ENCODE results near the gene CHN1.

The CHN1 gene

DNA sequence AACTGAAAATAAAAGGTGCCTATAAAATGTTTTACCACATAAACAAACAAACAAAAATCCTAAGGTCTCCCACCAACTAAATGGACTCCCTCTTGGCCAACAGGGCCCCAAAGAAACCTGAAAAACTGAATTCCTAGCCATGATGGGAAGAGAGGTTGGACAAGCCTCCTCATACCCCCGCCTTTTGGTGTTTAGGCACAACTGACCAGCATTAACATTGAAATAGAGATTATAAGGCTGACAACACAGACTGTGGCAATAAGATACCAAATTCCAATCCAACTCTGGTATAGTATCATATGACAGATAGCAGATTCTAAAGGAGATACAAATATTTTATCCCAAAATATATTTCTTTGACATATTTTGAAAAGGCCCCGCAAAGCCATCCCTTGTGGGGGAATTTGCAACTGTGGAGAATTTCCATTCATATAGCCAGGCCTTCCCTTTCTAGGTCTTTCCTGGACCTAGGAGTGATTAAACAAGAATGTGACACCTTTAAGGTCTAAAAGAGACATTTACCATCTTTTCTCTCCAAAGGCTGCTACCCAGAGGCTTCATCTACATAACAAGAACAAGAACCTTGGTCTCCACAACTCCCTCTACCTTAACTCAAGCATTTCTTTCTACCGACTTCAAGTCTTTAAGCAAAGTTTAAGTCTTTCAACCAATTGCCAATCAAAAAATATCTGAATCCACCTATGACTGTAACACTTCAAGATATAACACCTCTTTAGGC is 80.0 kb downstream of the CHN1 start:
- Histone ChIP-seq H3K4me3 (IDR thresholded peaks at IDR 0.05; ENCODE audit: insufficient read depth, low read depth, low read length) (no peak overlapping the region), H4K20me1 (ENCODE audit: insufficient read depth) (no peaks in the 10 kb centered on the region), H3K27ac (no peak overlapping the region), H2AFZ (ENCODE audit: low read depth) (no peak overlapping the region), H3K4me2 (no peak overlapping the region), H3K9ac (no peak overlapping the region), H3K79me2 (ENCODE audit: insufficient read depth, low read depth) (no peaks in the 10 kb centered on the region), H3K4me1 (ENCODE audit: low read depth, poor library complexity, severe bottlenecking) (no peaks in the 10 kb centered on the region), H3K36me3 (ENCODE audit: insufficient read depth) (no peaks in the 10 kb centered on the region), H3K27me3 (ENCODE audit: insufficient read depth, low read depth) (no peaks in the 10 kb centered on the region)
- TF ChIP-seq, protein P1, sequence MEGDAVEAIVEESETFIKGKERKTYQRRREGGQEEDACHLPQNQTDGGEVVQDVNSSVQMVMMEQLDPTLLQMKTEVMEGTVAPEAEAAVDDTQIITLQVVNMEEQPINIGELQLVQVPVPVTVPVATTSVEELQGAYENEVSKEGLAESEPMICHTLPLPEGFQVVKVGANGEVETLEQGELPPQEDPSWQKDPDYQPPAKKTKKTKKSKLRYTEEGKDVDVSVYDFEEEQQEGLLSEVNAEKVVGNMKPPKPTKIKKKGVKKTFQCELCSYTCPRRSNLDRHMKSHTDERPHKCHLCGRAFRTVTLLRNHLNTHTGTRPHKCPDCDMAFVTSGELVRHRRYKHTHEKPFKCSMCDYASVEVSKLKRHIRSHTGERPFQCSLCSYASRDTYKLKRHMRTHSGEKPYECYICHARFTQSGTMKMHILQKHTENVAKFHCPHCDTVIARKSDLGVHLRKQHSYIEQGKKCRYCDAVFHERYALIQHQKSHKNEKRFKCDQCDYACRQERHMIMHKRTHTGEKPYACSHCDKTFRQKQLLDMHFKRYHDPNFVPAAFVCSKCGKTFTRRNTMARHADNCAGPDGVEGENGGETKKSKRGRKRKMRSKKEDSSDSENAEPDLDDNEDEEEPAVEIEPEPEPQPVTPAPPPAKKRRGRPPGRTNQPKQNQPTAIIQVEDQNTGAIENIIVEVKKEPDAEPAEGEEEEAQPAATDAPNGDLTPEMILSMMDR (conservative IDR thresholded peaks at IDR 0.05; ENCODE audit: low read depth, low read length): no peak

- Histone ChIP-seq H3K27me3 (ENCODE audit: insufficient read depth, low read depth) (no peaks in the 10 kb centered on the region), H2AFZ (ENCODE audit: low read depth) (no peak overlapping the region), H3K9ac (no peak overlapping the region), H4K20me1 (ENCODE audit: insufficient read depth) (no peaks in the 10 kb centered on the region), H3K4me1 (ENCODE audit: low read depth, poor library complexity, severe bottlenecking) (no peaks in the 10 kb centered on the region), H3K4me2 (no peak overlapping the region), H3K27ac (no peak overlapping the region), H3K79me2 (ENCODE audit: insufficient read depth, low read depth) (no peaks in the 10 kb centered on the region), H3K4me3 (IDR thresholded peaks at IDR 0.05; ENCODE audit: insufficient read depth, low read depth, low read length) (no peak overlapping the region), H3K36me3 (ENCODE audit: insufficient read depth) (no peaks in the 10 kb centered on the region)
- TF ChIP-seq, protein P1 (conservative IDR thresholded peaks at IDR 0.05; ENCODE audit: low read depth, low read length): no peak
Measured at GRCh38 chr2:174924061-174924693, 81.0 kb downstream of the CHN1 start.

DNA sequence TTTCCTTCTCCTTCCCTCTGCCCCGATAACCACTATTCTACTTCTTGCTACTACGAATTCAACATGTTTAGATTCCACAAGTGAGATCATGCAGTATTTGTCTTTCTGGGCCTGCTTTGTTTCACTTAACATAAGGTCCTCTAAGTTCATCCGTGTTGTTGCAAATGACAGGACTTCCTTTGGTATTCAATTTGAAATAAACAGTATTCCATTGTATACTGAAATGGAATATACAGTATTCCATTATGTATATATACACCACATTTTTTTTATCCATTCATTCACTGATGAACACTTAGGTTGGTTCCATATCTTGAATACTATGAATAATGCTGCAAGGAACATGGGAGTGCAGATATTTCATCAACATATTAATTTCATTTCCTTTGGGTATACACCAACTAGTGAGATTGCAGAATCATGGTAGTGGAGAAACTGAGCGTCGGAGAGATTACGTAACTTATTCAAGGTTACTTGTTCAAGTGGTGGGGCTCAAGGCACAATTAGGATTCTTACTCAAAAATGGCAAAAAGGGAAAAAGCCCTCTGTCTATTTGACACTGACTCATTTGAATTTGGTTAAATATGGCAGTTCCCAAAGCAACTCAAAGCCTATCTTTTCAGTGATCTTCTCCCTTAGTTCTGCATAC is 85.1 kb downstream of the CHN1 start:
- H2AFZ ChIP-seq (ENCODE audit: low read depth): no peak overlapping the region
- no peak overlapping the region for H3K9ac ChIP-seq
- H3K27ac ChIP-seq: no peak overlapping the region
- no peak overlapping the region for H3K4me2 ChIP-seq
- no peaks in the 10 kb centered on the region for H3K4me1 ChIP-seq (ENCODE audit: low read depth, poor library complexity, severe bottlenecking)
- H3K27me3 ChIP-seq (ENCODE audit: insufficient read depth, low read depth): no peaks in the 10 kb centered on the region
- no peaks in the 10 kb centered on the region for H3K36me3 ChIP-seq (ENCODE audit: insufficient read depth)
- TF ChIP-seq, protein P1 (conservative IDR thresholded peaks at IDR 0.05; ENCODE audit: low read depth, low read length): no peak
- no peak overlapping the region for H3K4me3 ChIP-seq (IDR thresholded peaks at IDR 0.05; ENCODE audit: insufficient read depth, low read depth, low read length)
- H4K20me1 ChIP-seq (ENCODE audit: insufficient read depth): no peaks in the 10 kb centered on the region
- H3K79me2 ChIP-seq (ENCODE audit: insufficient read depth, low read depth): no peaks in the 10 kb centered on the region

- H3K9ac ChIP-seq: no peak overlapping the region
- no peak overlapping the region for H3K4me2 ChIP-seq
Measured at GRCh38 chr2:174918886-174919526, 86.2 kb downstream of the CHN1 start.

More at GRCh38 chr2:174918886-174919526, 86.2 kb downstream of the CHN1 start:
- H3K4me1 ChIP-seq (ENCODE audit: low read depth, poor library complexity, severe bottlenecking): no peaks in the 10 kb centered on the region
- no peaks in the 10 kb centered on the region for H4K20me1 ChIP-seq (ENCODE audit: insufficient read depth)
- TF ChIP-seq, protein P1 (conservative IDR thresholded peaks at IDR 0.05; ENCODE audit: low read depth, low read length): no peak
- H3K36me3 ChIP-seq (ENCODE audit: insufficient read depth): no peaks in the 10 kb centered on the region
- H3K4me3 ChIP-seq (IDR thresholded peaks at IDR 0.05; ENCODE audit: insufficient read depth, low read depth, low read length): no peak overlapping the region
- no peaks in the 10 kb centered on the region for H3K79me2 ChIP-seq (ENCODE audit: insufficient read depth, low read depth)
- H3K27ac ChIP-seq: no peak overlapping the region
- no peaks in the 10 kb centered on the region for H3K27me3 ChIP-seq (ENCODE audit: insufficient read depth, low read depth)
- no peak overlapping the region for H2AFZ ChIP-seq (ENCODE audit: low read depth)

All from KMS-11 (cell line).